RKO (cell line): Measurements from ENCODE around the gene TGFBI.

Experiments
- DNase-seq: peaks from one replicate; pipeline ENCODE4 v3.0.0-alpha.2; 2016; ENCODE audit warnings: low spot score

Gene TGFBI

DNA sequence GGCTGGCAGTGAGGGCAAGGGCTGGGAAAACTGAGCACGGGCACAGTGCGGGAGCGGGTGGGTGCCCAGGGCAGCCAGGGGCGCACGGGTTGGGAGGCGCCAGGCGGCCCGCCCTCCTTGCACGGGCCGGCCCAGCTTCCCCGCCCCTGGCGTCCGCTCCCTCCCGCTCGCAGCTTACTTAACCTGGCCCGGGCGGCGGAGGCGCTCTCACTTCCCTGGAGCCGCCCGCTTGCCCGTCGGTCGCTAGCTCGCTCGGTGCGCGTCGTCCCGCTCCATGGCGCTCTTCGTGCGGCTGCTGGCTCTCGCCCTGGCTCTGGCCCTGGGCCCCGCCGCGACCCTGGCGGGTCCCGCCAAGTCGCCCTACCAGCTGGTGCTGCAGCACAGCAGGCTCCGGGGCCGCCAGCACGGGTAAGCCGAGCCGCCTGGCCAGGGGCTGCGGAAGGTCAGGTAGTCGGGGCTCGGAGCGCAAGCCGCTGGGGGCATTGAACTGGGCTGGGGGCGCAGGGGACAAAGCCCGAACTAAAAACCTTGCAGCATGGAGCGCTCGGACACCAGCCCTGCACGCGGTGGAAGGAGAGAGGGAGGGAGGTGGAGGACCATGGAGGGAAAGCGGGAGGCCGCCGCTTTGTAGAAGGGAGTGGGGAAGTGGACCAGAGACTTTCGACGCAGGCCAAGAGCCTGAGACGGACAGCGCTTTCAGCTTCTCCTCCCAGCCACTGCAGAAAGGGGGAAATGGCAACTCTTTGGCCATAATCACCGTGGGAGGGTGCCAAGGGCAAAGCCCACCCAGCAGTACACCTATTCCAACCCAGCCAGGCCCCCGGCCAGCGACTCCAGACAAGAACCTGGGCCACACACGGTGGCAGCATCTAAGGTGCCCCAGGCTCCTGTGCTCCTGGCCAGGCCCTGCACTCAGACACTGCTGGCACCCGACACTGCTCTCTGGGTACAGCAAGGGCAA lies at the start of gene TGFBI:
Gene TGFBI (plus strand): TSS at position 207 of the 961 bp plus-strand sequence. CDS start 68 bp downstream, at position 275.
- DNase-seq = no peak

DNA sequence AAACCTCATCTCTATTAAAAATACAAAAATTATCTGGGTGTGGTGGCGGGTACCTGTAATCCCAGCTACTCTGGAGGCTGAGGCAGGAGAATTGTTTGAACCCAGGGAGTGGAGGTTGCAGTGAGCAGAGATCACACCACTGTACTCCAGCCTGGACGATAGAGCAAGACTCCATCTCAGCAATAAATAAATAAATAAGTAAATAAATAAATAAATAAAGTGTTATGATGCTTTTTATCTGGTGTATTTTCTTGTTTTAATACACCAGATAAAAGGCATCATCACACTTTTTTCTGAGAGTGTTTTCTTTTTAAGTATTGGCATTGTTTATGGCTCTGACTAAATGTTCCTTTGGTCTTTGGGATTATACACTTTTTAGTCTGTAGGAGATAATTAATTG lies 49.8 kb upstream of the TGFBI start:
- no peak for DNase-seq

DNA sequence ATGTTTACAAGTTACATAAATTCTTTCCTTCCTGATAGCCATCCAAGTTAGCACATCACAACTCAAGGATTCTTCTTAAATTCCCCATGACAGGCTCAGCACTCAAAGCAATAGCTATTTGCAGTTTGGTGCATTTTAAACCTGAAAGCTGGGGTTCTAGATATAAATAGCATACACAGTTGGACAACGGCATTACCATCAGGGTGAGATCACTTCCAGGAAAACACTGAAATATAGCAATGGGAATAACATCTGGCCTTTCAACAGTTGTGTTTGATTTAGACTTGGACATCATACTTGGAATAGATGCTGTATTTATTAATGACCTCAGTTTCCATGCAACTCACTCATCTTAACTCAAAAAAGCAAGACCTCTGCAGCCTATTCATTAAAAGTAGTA lies 49.3 kb upstream of the TGFBI start:
- DNase-seq = no peak

DNA sequence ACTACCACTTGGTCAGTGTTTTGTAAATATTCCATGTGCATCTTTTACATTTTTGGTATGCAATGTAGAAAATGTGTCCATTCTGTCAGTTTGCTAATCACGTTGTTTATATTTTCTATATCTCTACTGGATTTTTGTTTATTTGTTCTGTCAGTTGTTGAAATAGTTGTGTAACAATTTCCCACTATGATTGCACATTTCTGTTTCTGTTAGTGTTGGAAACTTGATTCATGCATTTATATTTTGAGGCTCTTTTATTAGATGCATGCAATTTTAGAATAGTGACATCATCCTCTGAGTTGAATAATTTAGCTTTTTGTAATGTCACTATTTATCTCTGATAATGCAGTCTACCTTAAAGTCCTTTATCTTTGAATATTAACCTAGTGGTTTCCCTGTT lies 48.2 kb upstream of the TGFBI start:
- no peak for DNase-seq

DNA sequence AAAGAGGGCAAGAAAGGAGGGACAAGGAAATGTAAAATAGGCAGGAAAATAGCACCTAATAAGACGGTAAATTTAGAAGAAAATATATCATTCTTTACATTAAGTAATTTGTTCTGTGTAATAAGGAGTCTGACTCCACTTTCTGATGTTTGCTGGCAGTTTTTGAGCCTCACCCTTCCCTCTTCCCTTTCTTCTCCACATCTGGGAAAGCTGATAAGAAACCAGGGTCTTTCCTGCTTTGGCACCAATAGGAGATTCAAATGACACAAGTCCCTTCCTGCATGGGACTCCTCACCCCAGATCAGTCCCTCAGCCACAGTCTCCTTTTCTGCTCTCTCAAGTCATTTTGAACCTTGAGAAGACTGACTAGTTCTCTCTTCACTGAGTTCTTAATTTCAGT lies 42.8 kb upstream of the TGFBI start:
- DNase-seq = no peak

DNA sequence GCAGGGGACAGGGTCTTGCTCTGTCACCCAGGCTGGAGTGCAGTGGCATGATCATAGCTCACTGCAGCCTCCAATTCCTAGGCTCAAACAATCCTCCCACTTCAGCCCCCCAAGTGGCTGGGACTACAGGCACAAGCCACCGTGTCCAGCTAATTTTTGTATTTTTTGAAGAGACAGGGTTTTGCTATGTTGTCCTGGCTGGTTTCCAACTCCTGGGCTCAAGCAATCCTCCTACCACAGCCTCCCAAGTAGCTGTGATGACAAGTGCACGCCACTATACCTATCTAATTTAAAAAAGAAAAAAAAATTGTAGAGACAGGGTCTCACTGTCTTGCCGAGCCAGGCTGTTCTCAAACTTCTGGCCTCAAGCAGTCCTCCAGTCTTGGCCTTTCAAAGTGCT lies 42.4 kb upstream of the TGFBI start:
- no peak for DNase-seq

DNA sequence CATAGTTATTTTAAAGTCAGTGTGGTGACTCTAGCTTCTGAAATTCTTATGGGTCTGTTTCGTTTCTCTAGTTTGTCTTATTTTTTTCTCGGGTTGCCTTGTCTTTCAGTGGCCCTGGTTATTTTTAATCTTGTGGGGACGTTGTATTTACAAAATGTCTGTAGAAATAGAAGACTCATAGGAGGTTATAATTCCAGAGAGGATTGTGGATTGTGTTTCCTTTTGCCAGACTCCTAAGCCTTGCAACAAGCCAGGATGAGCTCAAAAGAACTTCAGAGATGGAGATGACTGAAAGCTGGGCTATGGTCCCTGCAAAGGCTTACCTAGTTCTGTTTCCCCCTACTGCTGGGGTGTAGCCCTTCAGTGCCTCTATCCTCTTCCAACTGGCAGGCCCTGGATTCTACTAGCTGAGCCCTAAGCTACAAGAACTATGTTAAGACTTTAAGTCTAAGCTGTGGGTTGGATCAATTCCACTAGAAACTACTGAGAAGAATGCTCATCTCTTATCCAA lies 41.8 kb upstream of the TGFBI start:
- DNase-seq = no peak

DNA sequence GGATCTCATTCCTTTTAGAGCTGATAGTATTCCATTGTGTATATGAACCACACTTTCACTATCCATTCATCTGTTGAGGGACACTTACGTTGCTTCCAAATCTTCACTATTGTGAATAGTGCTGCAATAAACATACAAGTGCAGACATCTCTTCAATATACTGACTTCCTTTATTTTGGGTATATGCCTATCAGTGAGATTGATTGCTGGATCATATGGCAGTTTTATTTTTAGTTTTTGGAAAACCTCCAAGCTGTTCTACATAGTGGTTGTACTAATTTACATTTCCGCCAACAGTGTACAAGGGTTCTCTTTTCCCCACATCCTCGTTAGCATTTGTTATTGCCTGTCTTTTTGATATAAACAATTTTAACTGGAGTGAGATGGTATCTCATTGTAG lies 40.2 kb upstream of the TGFBI start:
- no peak for DNase-seq

DNA sequence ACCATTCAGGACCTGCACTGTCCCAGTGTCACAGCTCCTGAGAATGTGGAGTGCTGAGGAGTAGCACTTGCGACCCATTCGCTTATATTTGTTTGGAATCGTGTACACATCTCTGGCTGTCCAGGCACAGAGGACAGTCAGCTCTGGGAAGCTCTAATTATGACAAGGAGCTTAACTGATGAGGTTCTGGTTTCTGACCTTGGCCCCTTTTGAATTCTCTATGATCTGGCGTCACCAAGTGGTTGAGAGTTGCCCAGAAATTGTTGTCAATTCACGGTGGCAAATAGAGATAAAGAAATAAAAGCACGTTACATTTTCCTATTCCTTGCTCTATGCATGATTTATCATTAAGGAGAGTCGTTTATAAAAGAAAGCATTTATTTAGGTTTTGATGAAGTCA lies 39.1 kb upstream of the TGFBI start:
- DNase-seq = no peak

DNA sequence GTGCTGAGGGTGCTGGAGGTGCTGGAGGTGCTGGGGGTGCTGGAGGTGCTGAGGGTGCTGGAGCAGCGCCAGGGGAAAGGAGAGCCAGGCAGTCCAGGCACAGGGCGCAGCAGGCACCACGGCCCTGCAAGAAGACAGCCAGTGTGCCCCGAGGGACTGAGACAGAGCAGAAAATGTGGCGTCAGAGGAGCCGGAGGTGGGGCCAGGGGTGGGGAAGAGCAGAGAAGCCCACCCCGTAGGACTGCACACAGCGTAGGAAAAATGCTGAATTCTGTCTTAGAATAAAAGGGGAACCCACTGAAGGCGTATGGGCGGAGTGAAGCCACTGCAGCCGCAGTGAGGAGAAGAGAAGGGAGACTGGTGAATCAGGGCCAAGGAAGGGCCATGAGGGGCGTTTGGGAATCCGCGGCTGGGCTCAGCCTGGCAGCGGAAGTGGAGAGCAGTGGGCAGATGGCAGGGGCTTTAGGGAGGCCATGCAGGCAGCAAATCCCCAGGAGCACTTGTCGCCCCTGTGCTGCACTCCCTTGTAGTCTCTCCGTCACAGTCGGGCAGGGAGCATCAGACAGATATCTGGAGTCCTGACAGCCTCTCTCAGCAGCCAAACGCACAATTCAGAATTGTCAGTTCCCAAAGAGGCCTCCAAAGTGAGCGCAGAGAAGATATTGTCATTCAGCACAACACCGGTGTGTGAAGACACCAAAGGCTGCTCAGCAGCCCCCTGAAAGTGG lies 38.1 kb upstream of the TGFBI start:
- no peak for DNase-seq

DNA sequence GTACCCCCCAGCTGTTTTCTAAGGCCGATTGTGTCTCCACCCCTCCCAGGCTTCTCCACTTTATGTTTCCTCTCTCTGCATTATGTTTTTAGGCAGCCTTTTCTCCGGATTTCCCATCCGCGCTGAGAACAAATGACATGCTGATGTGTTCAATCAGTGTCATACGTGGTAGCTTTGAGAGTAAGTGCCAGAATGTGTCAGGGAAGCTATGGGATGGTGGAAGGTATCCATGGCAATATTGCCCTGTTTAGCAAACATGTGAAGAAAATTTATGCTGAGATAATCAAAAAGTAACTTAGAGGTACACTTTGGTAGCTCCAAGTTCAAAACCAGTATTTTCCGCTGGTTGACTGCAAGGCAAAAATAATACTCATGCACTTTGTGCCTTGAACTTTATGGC lies 37.4 kb upstream of the TGFBI start:
- DNase-seq = no peak

DNA sequence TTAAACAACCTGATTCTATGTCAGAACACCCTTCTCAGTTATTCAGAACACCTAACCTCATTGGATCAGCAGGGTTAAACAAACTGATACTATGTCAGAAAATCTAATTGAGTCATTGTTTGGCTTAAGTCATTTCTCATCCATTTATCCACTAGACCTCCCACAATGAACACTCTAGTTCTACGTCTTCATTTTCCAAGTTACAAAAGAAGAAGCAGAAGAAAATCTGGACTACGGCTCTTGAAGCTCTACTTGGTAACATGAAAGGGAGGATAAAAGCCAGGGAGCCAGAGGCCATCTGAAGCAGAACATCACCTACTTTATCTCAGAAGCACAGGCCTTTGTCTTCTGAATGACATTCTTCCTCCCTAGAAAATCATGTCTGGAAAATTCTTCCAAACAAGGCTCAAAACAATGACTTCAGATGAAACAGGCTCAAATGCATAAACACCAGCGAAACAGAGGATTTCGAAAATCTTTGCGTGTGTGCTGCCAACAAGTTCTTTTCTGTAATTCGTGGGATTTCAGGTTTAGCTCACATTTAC lies 35.4 kb upstream of the TGFBI start:
- DNase-seq = no peak

DNA sequence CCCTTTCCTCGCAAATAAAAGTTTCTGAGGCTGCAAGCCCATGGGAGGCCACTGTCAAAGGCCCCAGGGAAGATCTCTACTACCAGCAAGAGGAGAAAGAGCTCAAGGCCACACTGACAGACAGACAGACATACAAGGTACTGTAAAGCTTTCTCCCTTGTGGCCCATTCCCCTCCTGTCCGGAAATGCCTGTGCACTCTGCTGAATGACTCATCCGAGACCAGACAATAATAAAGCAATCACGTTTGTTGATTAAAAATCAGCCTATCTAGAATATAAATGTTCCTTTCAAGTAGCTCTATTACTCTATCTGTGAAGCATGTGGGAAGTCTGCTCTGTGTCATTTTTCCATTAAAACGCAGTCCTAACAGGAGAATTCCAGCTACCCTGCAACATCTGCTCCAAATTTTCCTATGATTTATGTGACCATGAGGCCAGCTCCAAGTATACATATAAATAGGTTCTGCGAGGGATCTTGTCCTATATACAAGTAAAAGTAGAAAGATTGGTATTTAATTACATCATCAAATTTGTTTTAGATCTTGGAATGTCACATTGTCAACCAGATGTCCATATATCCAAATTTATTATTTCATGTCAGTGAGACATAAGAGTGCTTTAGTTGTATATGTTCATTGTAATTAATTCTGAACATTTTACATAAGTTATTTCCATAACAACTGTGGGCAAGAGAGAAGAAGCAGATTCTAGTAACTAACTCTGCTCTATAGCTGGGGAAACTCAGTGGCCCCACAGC lies 34.7 kb upstream of the TGFBI start:
- DNase-seq = no peak

DNA sequence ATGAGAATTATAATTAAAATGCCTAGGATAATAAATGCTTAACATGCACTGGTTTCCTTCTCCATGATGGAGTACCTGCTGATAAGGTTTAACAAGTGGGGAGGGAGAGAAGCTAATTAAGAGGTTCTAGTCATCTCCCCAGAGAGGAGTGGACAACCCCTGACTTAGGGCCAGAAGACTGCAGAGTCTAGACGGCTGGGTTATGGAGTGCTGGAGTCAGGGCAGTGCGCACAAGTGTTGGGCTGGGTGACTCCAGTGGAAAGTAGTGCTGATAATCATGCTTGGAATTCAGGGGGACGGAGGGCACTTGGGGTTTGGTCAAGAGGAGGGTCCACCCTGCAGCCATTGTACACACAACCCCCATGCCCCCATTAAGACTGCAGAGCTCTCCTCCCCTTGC lies 32.8 kb upstream of the TGFBI start:
- DNase-seq = no peak

DNA sequence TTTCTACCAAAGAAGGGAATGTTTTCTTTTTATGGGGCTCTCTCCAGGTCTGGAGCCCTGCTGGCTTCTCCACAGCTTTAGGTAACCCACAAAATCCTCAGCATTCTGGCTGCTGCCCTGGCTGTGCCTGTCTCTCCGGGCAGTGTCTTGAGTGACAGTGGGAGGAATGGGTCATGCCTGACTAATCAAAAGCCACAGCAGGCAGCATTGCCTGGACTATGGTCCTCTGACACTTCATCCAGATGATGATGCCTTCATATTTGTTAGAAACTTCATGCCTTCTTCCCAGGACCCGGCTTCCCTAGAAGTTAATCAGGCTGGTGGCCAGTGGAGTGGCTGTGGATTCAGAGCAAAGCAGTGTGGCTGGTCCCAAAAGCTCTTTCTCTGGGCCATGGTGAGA lies 32.2 kb upstream of the TGFBI start:
- no peak for DNase-seq

DNA sequence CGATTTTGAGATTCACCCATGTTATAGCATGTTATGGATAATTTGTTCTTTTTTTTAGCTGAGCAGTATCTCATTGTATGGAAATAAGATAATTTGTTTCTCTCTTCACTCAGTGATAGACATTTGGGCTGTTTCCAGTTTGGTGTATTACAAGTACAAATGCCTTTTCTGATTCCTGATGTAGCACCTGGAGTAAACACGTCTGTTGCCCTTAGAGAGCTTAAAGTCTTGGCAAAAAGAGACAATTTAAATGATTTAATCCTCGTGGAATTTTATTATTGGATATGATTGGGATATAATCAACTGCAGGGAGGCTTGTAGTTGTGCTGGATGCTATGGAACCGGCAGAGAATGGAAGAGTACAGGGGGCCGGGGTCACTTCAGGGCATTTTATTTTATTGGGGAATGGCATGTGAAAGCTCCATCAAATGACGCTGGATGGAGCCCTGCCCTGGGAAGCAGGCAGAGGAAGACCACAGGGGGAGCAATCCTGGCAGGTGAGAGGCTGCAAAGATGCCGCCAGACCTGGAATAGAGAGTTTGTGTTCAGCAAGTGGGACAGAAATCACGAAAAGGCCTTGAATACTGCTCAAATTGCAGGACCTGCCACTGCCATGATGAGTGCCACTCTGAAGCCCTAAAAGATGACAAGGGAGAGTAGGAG lies 31.0 kb upstream of the TGFBI start:
- DNase-seq = no peak

DNA sequence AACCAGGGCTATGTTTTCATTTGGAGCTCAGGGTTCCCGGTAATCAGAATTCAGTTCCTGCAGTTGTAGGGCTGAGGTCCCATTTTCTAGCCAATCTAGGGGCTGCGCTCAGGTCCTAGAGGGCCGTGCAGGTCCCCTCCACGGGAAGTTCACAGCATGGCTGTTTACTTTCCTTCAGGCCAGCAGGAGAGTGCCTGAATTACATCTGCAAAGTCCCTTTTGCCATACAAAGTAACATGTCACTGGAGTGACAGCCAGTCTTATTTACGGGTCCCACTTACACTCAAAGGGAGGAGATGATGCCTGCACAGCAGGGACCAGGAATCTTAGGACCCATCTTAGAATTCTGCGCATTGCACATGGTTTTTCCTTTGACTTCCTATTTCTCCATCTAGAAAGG lies 29.9 kb upstream of the TGFBI start:
- no peak for DNase-seq

DNA sequence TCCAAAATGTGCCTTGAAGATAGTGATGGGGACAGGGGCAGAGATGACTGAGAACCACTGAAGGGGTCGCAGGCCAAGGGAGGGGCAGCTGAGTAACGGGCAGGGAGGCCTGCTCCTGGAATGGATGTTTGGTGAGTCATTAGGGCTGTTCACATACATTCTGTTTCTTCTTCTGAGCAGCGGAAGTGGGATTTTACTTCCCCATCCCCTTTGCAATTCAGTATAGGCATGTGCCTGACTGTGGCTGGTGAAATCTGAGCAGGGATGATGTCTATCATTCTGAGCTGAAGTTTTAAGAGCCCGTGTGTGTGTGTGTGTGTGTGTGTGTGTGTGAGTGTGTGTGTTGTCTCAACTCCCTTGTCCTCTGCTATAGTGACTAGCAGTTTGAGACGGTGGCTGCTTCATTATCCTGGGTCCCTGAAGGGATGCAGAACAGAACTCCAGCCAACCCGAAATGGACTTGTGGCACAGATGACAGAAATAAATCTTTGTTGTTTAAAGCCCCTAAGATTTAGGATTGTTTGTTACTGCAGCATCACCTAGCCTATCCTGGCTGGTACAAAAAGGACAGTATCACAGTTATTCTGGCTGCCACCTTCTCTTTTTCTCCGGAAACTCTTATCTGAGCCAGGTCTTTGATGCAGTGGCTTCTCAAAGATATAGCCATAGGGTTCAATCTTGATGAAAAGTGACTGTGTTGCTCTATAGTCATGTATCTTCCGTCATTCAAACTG lies 29.2 kb upstream of the TGFBI start:
- no peak for DNase-seq

DNA sequence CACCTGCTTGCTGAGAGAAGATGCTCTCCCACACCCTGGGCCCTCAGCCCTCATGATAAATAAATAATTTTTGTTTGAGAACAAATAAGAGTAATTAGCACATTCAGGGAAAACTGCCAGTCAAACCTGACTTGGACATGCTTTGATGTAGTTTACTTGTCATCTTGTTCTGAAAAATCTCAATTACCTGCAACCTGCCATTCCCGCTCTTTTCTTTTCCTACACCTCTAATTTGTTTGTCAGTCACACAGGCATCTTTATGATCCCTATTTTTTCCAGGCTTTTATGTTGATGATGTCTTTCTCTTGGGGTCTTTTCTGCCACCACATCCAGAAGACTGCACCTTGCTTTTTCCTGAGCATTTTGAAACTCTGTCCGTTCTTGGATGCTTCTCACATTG lies 28.6 kb upstream of the TGFBI start:
- DNase-seq = no peak

DNA sequence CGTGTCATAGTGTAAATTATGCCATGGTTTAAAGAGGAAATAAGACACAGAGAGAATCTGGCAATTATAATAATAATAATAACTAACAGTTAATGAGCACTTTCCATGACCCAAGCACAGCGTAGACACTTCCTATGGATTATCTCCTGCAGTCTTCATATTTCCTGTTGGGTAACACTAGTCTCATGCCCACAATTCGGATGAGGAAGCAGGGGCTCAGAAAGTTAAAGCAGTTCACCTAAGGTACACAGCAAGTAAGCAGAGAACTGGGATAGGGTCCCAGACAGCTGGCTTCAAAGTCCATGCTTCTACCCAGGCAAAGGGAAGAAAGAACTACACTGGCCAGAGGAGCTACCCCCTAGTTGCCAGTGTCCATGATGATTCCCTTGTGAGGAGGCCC lies 27.9 kb upstream of the TGFBI start:
- no peak for DNase-seq

DNA sequence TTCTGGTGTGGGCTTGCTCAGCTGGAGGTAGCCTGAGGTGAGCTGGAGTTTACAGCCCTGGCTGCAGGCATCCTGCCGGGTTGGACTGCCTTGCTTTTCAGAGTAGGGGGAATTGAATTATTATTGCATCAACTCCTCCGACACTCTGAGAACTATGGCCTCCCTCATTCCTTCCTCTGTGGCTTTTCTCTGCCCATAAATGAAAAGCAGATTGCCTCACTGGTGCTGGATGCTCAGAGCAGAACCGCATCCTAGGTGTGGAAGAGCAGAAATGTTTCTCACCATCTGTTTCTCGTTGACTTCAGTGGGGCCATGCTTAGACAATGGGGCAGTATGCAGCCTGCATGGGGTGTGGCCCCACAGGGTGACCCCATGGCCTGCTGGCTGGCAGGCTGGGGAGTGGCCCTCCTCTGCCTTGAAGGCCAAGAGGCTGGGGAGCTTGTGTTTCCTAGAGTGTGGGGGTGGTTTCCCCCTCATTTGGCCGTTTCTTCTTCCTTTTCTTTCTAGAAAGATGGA lies 27.3 kb upstream of the TGFBI start:
- no peak for DNase-seq
